T-helper 22 cell (primary cell): ENCODE results near the gene TBCK.
"Not testable (repeated sequence)": the region's sequence is repeated elsewhere in the genome, so short reads cannot be mapped to it uniquely, and the experiment has no call there.

Experiments used
- DNase-seq: peaks from one replicate; pipeline ENCODE4 v3.0.0-alpha.2; 2020; ENCODE audit warnings: low read depth

Gene TBCK

GRCh38 chr4:106114270-106114669, 201.7 kb downstream of the TBCK start:
- DNase-seq = no peak

GRCh38 chr4:106111778-106112469, 204.1 kb downstream of the TBCK start:
- DNase-seq = not testable (repeated sequence)

GRCh38 chr4:106109929-106110328, 206.1 kb downstream of the TBCK start:
- no peak for DNase-seq

- DNase-seq = no peak
Measured at GRCh38 chr4:106105697-106106096, 210.3 kb downstream of the TBCK start.

- no peak for DNase-seq
Measured at GRCh38 chr4:106104276-106104675, 211.7 kb downstream of the TBCK start.

GRCh38 chr4:106096454-106096853, 219.6 kb downstream of the TBCK start:
- no peak for DNase-seq

- no peak for DNase-seq
Measured at GRCh38 chr4:106095408-106095807, 220.6 kb downstream of the TBCK start.

- DNase-seq = no peak
Measured at GRCh38 chr4:106092361-106093040, 223.5 kb downstream of the TBCK start.

GRCh38 chr4:106090826-106091225, 225.2 kb downstream of the TBCK start:
- DNase-seq = no peak

GRCh38 chr4:106083065-106083464, 232.9 kb downstream of the TBCK start:
- no peak for DNase-seq

GRCh38 chr4:106080376-106080775, 235.6 kb downstream of the TBCK start:
- DNase-seq = no peak

- DNase-seq = no peak
Measured at GRCh38 chr4:106079616-106080015, 236.4 kb downstream of the TBCK start.

GRCh38 chr4:106065018-106065417, 251.0 kb downstream of the TBCK start:
- DNase-seq = no peak

GRCh38 chr4:106063009-106063408, 253.0 kb downstream of the TBCK start:
- no peak for DNase-seq

- DNase-seq = no peak
Measured at GRCh38 chr4:106062452-106062875, 253.5 kb downstream of the TBCK start.

GRCh38 chr4:106058921-106059320, 257.1 kb downstream of the TBCK start:
- DNase-seq = no peak

GRCh38 chr4:106056914-106057313, 259.1 kb downstream of the TBCK start:
- no peak for DNase-seq

GRCh38 chr4:106051514-106051913, 264.5 kb downstream of the TBCK start:
- no peak for DNase-seq

GRCh38 chr4:106049490-106049889, 266.5 kb downstream of the TBCK start:
- no peak for DNase-seq

- DNase-seq = no peak
Measured at GRCh38 chr4:106048250-106048971, 267.6 kb downstream of the TBCK start.

GRCh38 chr4:106046083-106046482, 269.9 kb downstream of the TBCK start:
- DNase-seq = no peak

GRCh38 chr4:106041294-106042002, 274.6 kb downstream of the TBCK start:
- DNase-seq = no peak
